ENCODE results near the gene ATP5PF. TPM values are rescaled to one million over a fixed set of nuclear protein-coding genes. Genes with fewer than 3 reads are reported as not detected.
A peak's percentile ranks its signal among the peaks of the same experiment; 100 is the strongest.
"Not testable (repeated sequence)": the region's sequence is repeated elsewhere in the genome, so short reads cannot be mapped to it uniquely, and the experiment has no call there.

ATP5PF gene
- polyA plus RNA-seq, 12 donors: 222 to 299 (median 256) TPM; not detected in 1

- no peak for DNase-seq
Observed at GRCh38 chr21:25737421-25737820, 2.7 kb upstream of the ATP5PF start.

GRCh38 chr21:25735646-25736597, 1.2 kb upstream of the ATP5PF start:
- DNase-seq: peak; percentile 86

- no peak for DNase-seq
Observed at GRCh38 chr21:25734654-25734903, 125 bp downstream of the ATP5PF start.

- DNase-seq: peak; percentile 30
Observed at GRCh38 chr21:25733859-25734653, 648 bp downstream of the ATP5PF start.

GRCh38 chr21:25732091-25732760, 2.5 kb downstream of the ATP5PF start:
- DNase-seq: no peak

GRCh38 chr21:25722631-25723030, 12.1 kb downstream of the ATP5PF start:
- no peak for DNase-seq

- DNase-seq: no peak
Observed at GRCh38 chr21:25721987-25722386, 12.7 kb downstream of the ATP5PF start.

GRCh38 chr21:25717491-25718147, 17.1 kb downstream of the ATP5PF start:
- DNase-seq: no peak

- DNase-seq: not testable (repeated sequence)
Observed at GRCh38 chr21:25714066-25714465, 20.6 kb downstream of the ATP5PF start.

- DNase-seq: no peak
Observed at GRCh38 chr21:25710550-25710949, 24.2 kb downstream of the ATP5PF start.

GRCh38 chr21:25709684-25710265, 24.9 kb downstream of the ATP5PF start:
- DNase-seq: no peak

- peak; percentile 56 for DNase-seq
Observed at GRCh38 chr21:25708467-25709065, 26.1 kb downstream of the ATP5PF start.

GRCh38 chr21:25701529-25701928, 33.2 kb downstream of the ATP5PF start:
- DNase-seq: no peak

- DNase-seq: no peak
Observed at GRCh38 chr21:25700741-25701140, 34.0 kb downstream of the ATP5PF start.

GRCh38 chr21:25695461-25695860, 39.2 kb downstream of the ATP5PF start:
- not testable (repeated sequence) for DNase-seq

- DNase-seq: no peak
Observed at GRCh38 chr21:25691976-25692375, 42.7 kb downstream of the ATP5PF start.

GRCh38 chr21:25689226-25689625, 45.5 kb downstream of the ATP5PF start:
- DNase-seq: no peak

- no peak for DNase-seq
Observed at GRCh38 chr21:25688275-25689155, 46.2 kb downstream of the ATP5PF start.

GRCh38 chr21:25687787-25688186, 46.9 kb downstream of the ATP5PF start:
- no peak for DNase-seq

GRCh38 chr21:25682382-25682781, 52.3 kb downstream of the ATP5PF start:
- no peak for DNase-seq

All from muscle of arm (tissue), 12 donors.